K562 (cell line): ENCODE measurements around the gene CMSS1. TPM values are rescaled to one million over a fixed set of nuclear protein-coding genes. Genes with fewer than 3 reads are reported as not detected.

Experiments
- ATAC-seq: fragments of 200-7000 bp; cut with Tn5 transposase; 3 replicates; pipeline ENCODE4 v1.9.1; 2020; ENCODE audit warnings: moderate library complexity
- BruUV-seq: library from RNA; stranded (reverse); fragments of 400-500 nt; replicated peaks from 2 replicates; lab custom pipeline; 2021; lab: Mats Ljungman, UMichigan
- CTCF ChIA-PET: fragments of 300-600 bp; formaldehyde crosslinking; extraction: SDS; loops from one replicate; lab custom pipeline; 2021; ENCODE audit warnings: low intra/inter-chr PET ratio; lab: Yijun Ruan, JAX
- POLR2A ChIA-PET: fragments of 300-600, 350-650 bp; sonication (Branson Sonifier 250); formaldehyde crosslinking; extraction: SDS; loops from one replicate; lab custom pipeline; 2021; ENCODE audit warnings: antibody characterized with exemption, inconsistent platforms; lab: Yijun Ruan, JAX
- DNase-seq, 4 experiments: peaks; one replicate each; pipeline versions ENCODE4 v3.0.0 to v3.0.0-alpha.2; 2011 to 2018; ENCODE audit warnings: low spot score in 3 of 4, mixed read lengths in 3 of 4; ENCODE audit errors: extremely low read depth in 1 of 4
- FAIRE-seq: peaks from 2 replicates; lab custom pipeline; 2011; peaks lifted over from hg19 to GRCh38; lab: Jason Lieb, UNC
- H2AFZ ChIP-seq: 2 replicates; pipeline ENCODE4 v1.6.0; 2011; ENCODE audit warnings: low read depth, low read length, control low read depth, inconsistent platforms
- H3K27ac ChIP-seq: fragments of 200-600 bp; 3 replicates; pipeline ENCODE4 v1.8.0; 2011; ENCODE audit warnings: low read depth, mild to moderate bottlenecking, control low read depth, inconsistent platforms, low read length, moderate library complexity, mixed read lengths; ENCODE audit errors: extremely low read depth
- H3K27me3 ChIP-seq, 2 experiments: fragments of 300-600 bp in 1 of 2; 2 replicates in 1 of 2; 3 replicates in 1 of 2; pipeline versions ENCODE4 v1.6.0 to v1.8.0; 2011; ENCODE audit warnings: inconsistent platforms in 2 of 2, low read length in 2 of 2, mild to moderate bottlenecking in 1 of 2, mixed read lengths in 1 of 2, moderate library complexity in 1 of 2; ENCODE audit not compliant: control insufficient read depth in 2 of 2, insufficient read depth in 2 of 2
- H3K36me3 ChIP-seq: fragments of 300-600 bp; 3 replicates; pipeline ENCODE4 v1.8.0; 2011; ENCODE audit warnings: mild to moderate bottlenecking, low read length, inconsistent platforms; ENCODE audit not compliant: control insufficient read depth, insufficient read depth
- H3K4me1 ChIP-seq, 2 experiments: fragments of 200-600 bp in 1 of 2; replicated peaks in 1 of 2; 2 replicates in 1 of 2; 3 replicates in 1 of 2; pipeline versions ENCODE4 v1.5.1 to v1.8.0; 2011; ENCODE audit warnings: inconsistent platforms in 2 of 2, low read length in 2 of 2, mild to moderate bottlenecking in 1 of 2, mixed read lengths in 1 of 2, moderate library complexity in 1 of 2; ENCODE audit not compliant: control insufficient read depth in 2 of 2, insufficient read depth in 2 of 2
- H3K4me2 ChIP-seq: 2 replicates; pipeline ENCODE4 v1.6.1; 2011; ENCODE audit warnings: low read length, control low read depth, inconsistent platforms, mixed read lengths; ENCODE audit not compliant: insufficient read depth
- H3K4me3 ChIP-seq: fragments of 200-600 bp; sonication (generic), shearing (Covaris generic); 2 replicates; pipeline ENCODE4 v1.5.1; 2016; ENCODE audit warnings: control low read depth, inconsistent platforms
- H3K79me2 ChIP-seq: fragments of 200-600 bp; 3 replicates; pipeline ENCODE4 v1.8.0; 2011; ENCODE audit warnings: low read length, inconsistent platforms; ENCODE audit not compliant: control insufficient read depth, insufficient read depth
- H3K9ac ChIP-seq, 2 experiments: 2 replicates each; pipeline versions ENCODE4 v1.6.0 to v1.6.1; 2011; ENCODE audit warnings: low read depth in 2 of 2, low read length in 2 of 2, control low read depth in 1 of 2, inconsistent platforms in 1 of 2, mild to moderate bottlenecking in 1 of 2, mixed read lengths in 1 of 2; ENCODE audit not compliant: insufficient read depth in 1 of 2
- H3K9me1 ChIP-seq: one replicate; pipeline ENCODE4 v1.6.0; 2011; ENCODE audit warnings: inconsistent platforms, mild to moderate bottlenecking, low read length, moderate library complexity; ENCODE audit not compliant: control insufficient read depth, insufficient read depth
- H3K9me3 ChIP-seq: replicated peaks from 2 replicates; pipeline ENCODE4 v1.5.1; 2011; ENCODE audit warnings: low read depth, low read length, inconsistent platforms; ENCODE audit not compliant: control insufficient read depth, insufficient read depth
- H4K20me1 ChIP-seq: replicated peaks from 2 replicates; pipeline ENCODE4 v1.6.1; 2011; ENCODE audit warnings: low read length, inconsistent platforms, mixed read lengths; ENCODE audit not compliant: control insufficient read depth, insufficient read depth
- BDP1 ChIP-seq: IDR thresholded peaks from 3 replicates; pipeline ENCODE4 v1.6.1; 2011; ENCODE audit not compliant: insufficient read length, insufficient read depth
- CREB3 ChIP-seq: fragments of 450-650 bp; conservative IDR thresholded peaks from 2 replicates; pipeline ENCODE4 v1.6.1; 2016; ENCODE audit warnings: missing genetic modification characterization, low read depth, mild to moderate bottlenecking, missing compliant biosample characterization, moderate library complexity
- DPF2 ChIP-seq: fragments of 450-650 bp; IDR thresholded peaks from 2 replicates; pipeline ENCODE4 v1.6.1; 2016
- JUND ChIP-seq, 2 experiments: IDR thresholded peaks; 2 replicates in 1 of 2; 3 replicates in 1 of 2; pipeline ENCODE4 v1.6.1; 2011; ENCODE audit warnings: borderline replicate concordance in 2 of 2, low read depth in 2 of 2, low read length in 2 of 2, improper control_type of control experiment in 1 of 2, missing biosample characterization in 1 of 2, missing genetic modification characterization in 1 of 2, missing genetic modification reagents in 1 of 2
- NR2F6 ChIP-seq: fragments of 450-650 bp; formaldehyde crosslinking; IDR thresholded peaks from 2 replicates; pipeline ENCODE4 v1.4.0; 2020; ENCODE audit warnings: mild to moderate bottlenecking
- PBX2 ChIP-seq, 2 experiments: IDR thresholded peaks in 1 of 2; conservative IDR thresholded peaks in 1 of 2; 2 replicates each; pipeline ENCODE4 v1.6.1; 2016; ENCODE audit warnings: low read depth in 2 of 2, mild to moderate bottlenecking in 1 of 2, missing compliant biosample characterization in 1 of 2, missing genetic modification characterization in 1 of 2, moderate library complexity in 1 of 2
- PHF20 ChIP-seq: fragments of 450-650 bp; IDR thresholded peaks from 2 replicates; pipeline ENCODE4 v1.6.1; 2018; ENCODE audit not compliant: partially characterized antibody
- ZKSCAN8 ChIP-seq: fragments of 200-800 bp; sonication (Bioruptor generic); IDR thresholded peaks from 2 replicates; pipeline ENCODE4 v1.6.1; 2016; ENCODE audit warnings: missing genetic modification characterization, missing compliant biosample characterization
- ZMIZ1 ChIP-seq, 2 experiments: fragments of 150-350 bp in 1 of 2; IDR thresholded peaks; 2 replicates each; pipeline ENCODE4 v1.6.1; 2012 to 2016; ENCODE audit warnings: low read depth in 2 of 2, low read length in 2 of 2, mild to moderate bottlenecking in 1 of 2, moderate library complexity in 1 of 2
- ZNF398 ChIP-seq: fragments of 250-450 bp; sonication (Bioruptor Pico); IDR thresholded peaks from 2 replicates; pipeline ENCODE4 v1.8.0; 2021; ENCODE audit warnings: moderate library complexity, mild to moderate bottlenecking, inconsistent platforms
- WGBS: fragments of 100-300 bp; shearing (Covaris generic); methylation state at CpG from one replicate; pipeline ENCODE4 v1.1.6; 2016; ENCODE audit warnings: low coverage, mixed read lengths; ENCODE audit not compliant: insufficient coverage; ENCODE audit errors: missing lambda C conversion rate; 5-methylcytosine and 5-hydroxymethylcytosine counted together
- in situ Hi-C: fragments of 300-500 bp; cut with MboI; formaldehyde crosslinking; loops from 4 replicates; pipeline ENCODE4 v1.15.0; 2018; ENCODE audit warnings: inconsistent platforms, mixed read lengths
- intact Hi-C: fragments of 100-400 bp; cut with micrococcal nuclease; formaldehyde crosslinking; loops from 2 replicates; pipeline ENCODE4 v1.14.2; 2022
- polyA plus RNA-seq, 8 experiments: library from polyadenylated mRNA; depleted of rRNA in 4 of 8; stranded (reverse) in 5 of 8; unstranded in 3 of 8; fragments of >200 nt; fragmentation: Nextera tagmentation in 2 of 8; fragmentation: Illumina TruSeq in 1 of 8; extraction: Ambion mirVana in 2 of 8; extraction: Trizol in 1 of 8; gene quantifications; 2 replicates each; pipeline versions ENCODE4 v1.2.1 to v1.2.3, GENCODE V29; 2011 to 2014; ENCODE audit warnings: inconsistent platforms in 1 of 8, missing spikeins in 1 of 8
- total RNA-seq, 7 experiments: library from RNA; depleted of rRNA in 6 of 7; stranded (reverse); fragments of >200 nt in 6 of 7; fragmentation: Illumina TruSeq in 2 of 7; extraction: Trizol in 2 of 7; gene quantifications; 2 replicates each; pipeline versions ENCODE4 v1.2.1 to v1.2.3, GENCODE V29; 2011 to 2021; ENCODE audit warnings: low replicate concordance in 1 of 7

Gene CMSS1
- total and polyA plus RNA-seq, 9 of the 15 experiments (the other 6 are each of a cell fraction or from before 2014, with no cell fraction given), result 46.9 to 109 (median 72.3) TPM

GRCh38 chr3:99901200-99901926 lies 83.7 kb downstream of the CMSS1 start:
- Histone ChIP-seq H3K9me3 (no peaks in the 10 kb centered on the region), H3K4me2 (no peak overlapping the region), H3K4me1 (no peaks in the 10 kb centered on the region; a peak in 1 of 5 replicates), H2AFZ (no peak overlapping the region), H3K79me2 (no peaks in the 10 kb centered on the region; the same call in 1 of the 3 replicates), H3K9ac (no peak overlapping the region), H4K20me1 (no peaks in the 10 kb centered on the region), H3K4me3 (no peak overlapping the region), H3K27me3 (no peaks in the 10 kb centered on the region), H3K9me1 (no peaks in the 10 kb centered on the region), H3K36me3 (no peaks in the 10 kb centered on the region), H3K27ac (no peak overlapping the region)
- in situ Hi-C loops, result no loop called here
- CTCF ChIA-PET, result no interaction called here
- WGBS, result 62% methylated on average over 6 of the region's 6 CpGs
- intact Hi-C loops, result no loop called here
- no TSS peak for BruUV-seq
- DNase-seq (no peak), FAIRE-seq (peak; percentile 35), ATAC-seq (no peak)
- POLR2A ChIA-PET, result interaction anchor here (0.8 to 1.0 kb wide), 2 partner anchors 9 to 13 kb away, joined by 3 to 4 read pairs; no protein-coding TSS in a partner anchor
- TF ChIP-seq BDP1 (no peak), JUND (IDR thresholded peaks at IDR 0.05; ENCODE audit: borderline replicate concordance, low read depth, low read length) (peak; percentile 54; the same call in 1 of the 2 replicates), JUND (tag; IDR thresholded peaks at IDR 0.05; ENCODE audit: borderline replicate concordance, low read depth, low read length) (peak; percentile 42; the same call in 2 of the 3 replicates), DPF2 (0 out of 2 replicates have a peak, but pooled peaks have one; percentile 21), ZKSCAN8 (no peak), CREB3 (tag) (no peak), PHF20 (no peak), ZMIZ1 (IDR thresholded peaks at IDR 0.05; ENCODE audit: low read depth in 2 of 2, low read length in 2 of 2) (no peak), ZNF398 (no peak), PBX2 (CRISPR knock-in tag; IDR thresholded peaks at IDR 0.05; ENCODE audit: low read depth) (no peak), PBX2 (tag; conservative IDR thresholded peaks at IDR 0.05; ENCODE audit: low read depth) (0 out of 2 replicates have a peak, but pooled peaks have one; percentile 27), NR2F6 (CRISPR knock-in tag) (no peak)
